Activated CD4-positive, alpha-beta T cell treated with anti-CD3 and anti-CD28 coated beads for 4 hours (primary cell): Measurements from ENCODE around the gene CEP162.
"Not testable (repeated sequence)": the region's sequence is repeated elsewhere in the genome, so short reads cannot be mapped to it uniquely, and the experiment has no call there.

Experiments used
- DNase-seq, 2 donors: peaks; one replicate each; pipeline ENCODE4 v3.0.0-alpha.2; 2020

The CEP162 gene

DNA sequence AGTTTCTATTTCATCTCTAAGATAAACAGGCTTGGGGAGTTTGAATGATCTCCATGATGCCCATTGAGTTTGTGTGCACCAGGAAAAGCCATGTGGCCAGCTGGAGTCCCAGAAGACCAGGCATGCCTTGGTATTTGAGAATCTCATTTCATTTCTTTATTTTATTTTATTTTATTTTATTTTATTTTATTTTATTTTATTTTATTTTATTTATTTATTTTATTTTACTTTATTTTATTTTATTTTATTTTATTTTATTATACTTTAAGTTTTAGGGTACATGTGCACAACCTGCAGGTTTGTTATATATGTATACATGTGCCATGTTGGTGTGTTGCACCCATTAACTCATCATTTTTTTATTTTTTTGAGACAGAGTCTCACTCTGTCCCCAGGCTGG lies 142.7 kb downstream of the CEP162 start:
- not testable (repeated sequence) for DNase-seq

DNA sequence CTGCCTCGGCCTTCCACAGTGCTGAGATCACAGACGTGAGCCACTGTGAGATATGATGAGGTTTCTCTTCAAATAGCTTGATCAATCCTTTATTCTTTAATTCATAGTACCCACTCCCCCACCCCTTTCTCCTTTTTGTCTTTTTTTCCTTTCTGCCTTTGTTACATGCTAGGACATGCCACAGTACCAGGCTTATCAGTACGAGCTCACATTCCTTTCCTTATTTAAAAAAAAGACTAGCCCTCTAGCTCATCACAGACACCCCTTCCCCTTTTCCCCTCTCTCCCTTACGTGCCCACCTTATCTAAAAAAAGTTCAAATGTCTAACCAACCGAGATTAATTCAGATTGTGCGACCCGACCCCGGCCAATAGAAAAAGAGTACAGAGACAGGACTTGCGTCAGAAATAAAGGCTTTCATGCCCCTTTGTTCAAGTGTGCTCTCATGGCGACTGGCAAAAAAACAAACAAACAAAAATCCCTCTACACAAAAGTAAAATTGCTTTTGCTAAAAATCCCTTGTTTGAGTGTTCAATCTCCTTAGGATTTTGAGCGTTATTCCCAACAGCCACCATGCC lies 144.7 kb downstream of the CEP162 start:
- no peak for DNase-seq

DNA sequence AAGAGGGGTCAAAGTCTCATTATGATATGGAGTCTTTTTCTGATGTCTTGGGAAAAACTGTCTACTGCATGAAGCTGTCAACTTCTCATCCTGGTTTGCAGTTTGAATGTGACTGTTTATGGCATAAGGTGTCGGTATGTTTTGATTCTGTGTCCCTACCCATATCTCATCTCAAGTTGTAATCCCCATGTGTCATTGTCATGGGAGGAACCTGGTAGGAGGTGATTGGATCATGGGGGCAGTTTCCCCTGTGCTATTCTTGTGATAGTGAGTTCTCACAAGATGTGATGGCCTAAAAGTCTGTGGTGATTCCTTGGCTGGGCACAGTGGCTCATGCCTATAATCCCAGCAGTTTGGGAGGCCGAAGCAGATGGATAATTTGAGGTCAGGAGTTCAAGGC lies 146.2 kb downstream of the CEP162 start:
- DNase-seq, result no peak

DNA sequence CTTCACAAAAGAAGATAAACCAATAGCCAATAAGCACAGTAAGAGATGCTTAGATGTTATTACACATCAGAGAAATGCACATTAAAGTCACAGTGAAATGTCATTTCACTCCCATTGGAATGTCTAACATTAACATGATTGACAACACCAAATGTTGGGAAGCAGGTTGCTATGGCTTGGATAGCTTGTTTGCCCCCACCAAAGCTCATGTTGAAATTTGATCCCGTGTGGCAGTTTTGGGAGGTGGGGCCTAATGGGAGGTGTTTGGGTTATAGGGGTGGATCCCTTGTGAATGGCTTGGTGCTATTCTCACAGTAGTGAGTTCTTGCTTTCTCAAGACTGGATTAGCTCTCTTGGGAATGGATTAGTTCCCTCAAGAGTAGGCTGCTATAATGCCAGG lies 149.1 kb downstream of the CEP162 start:
- DNase-seq, result no peak

DNA sequence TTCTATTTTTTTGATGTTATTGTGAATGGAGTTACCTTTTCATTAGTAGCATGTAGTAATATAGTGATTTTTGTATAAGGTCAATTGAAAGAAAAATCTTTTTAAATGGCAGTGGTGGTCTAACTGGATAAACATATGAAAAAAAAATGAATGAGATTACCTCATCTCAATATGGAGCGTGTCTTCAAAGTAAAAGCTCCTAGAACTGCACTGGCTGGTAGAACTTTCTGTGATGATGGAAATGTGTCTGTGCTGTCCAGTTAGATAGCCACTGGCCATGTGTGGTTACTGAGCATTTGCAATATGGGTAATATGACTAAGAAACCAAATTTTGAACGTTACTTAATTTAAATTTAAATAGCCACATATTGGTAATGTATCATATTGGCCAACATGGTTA lies 149.8 kb downstream of the CEP162 start:
- DNase-seq, result no peak

DNA sequence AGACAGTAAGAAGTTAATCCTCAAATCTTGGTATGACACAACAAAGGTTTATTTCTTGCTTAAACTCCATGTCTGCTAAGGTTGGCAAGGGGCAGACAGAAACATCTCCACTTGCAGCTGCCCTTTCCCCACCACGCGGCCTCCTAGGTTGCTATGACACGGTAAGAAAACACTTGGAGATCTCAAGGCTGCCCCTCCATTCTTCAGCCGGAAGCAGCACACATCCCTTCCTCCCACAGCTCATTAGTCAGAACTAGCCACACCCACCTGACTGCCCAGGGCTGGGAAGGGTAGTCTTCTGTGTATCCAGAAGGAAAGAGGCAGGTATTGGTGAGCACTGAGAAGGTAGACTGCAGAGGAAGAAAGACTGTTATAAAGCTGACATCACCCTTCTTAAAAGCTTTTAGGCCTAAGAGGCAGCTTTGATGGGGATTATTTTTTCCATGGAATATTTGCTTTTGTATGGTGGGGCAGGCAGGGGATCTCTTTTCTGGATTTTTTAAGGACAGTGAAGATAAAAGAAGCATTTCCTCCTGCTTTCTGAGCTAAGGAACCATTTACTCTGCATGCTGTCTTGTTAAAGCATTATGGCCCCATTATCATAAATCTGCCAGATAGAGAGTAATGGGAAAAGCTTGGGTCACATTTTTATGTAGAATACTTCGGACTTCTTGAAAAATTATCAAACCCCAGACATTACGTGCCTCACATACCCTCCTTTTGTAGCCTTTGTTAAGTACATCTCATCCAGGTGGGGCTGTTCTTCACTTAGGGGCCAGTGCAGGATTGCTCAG lies 152.3 kb downstream of the CEP162 start:
- no peak for DNase-seq
